Activated T-helper 2 cell treated with anti-CD3 and anti-CD28 coated beads, Interferon-gamma antibody, Interleukin-2, Interleukin-4, amounts not matched to agents 10 μg/mL and 5 μg/mL and 100 μg/mL, durations not matched to agents 14 hours and 24 hours and 36 hours (primary cell): ENCODE measurements around the gene KCNG2. TPM values are rescaled to one million over a fixed set of nuclear protein-coding genes. Genes with fewer than 3 reads are reported as not detected.
A peak's percentile ranks its signal among the peaks of the same experiment; 100 is the strongest.

Source experiments
- DNase-seq: peaks from one replicate; pipeline ENCODE4 v3.0.0; 2021; ENCODE audit warnings: low spot score
- H3K27ac Mint-ChIP-seq: one replicate; pipeline ENCODE4 v1.8.0; 2021; ENCODE audit warnings: mixed read lengths
- H3K27me3 Mint-ChIP-seq: one replicate; pipeline ENCODE4 v1.8.0; 2021; ENCODE audit warnings: low read depth, mixed read lengths
- H3K36me3 Mint-ChIP-seq: one replicate; pipeline ENCODE4 v1.8.0; 2021; ENCODE audit warnings: low read depth, mixed read lengths
- H3K4me1 Mint-ChIP-seq: one replicate; pipeline ENCODE4 v1.8.0; 2021; ENCODE audit warnings: low read depth, mixed read lengths
- H3K4me3 Mint-ChIP-seq: one replicate; pipeline ENCODE4 v1.8.0; 2021; ENCODE audit warnings: low read depth, mild to moderate bottlenecking, moderate library complexity, mixed read lengths
- H3K9me3 Mint-ChIP-seq: one replicate; pipeline ENCODE4 v1.8.0; 2021; ENCODE audit warnings: mixed read lengths
- intact Hi-C: fragments of 100-400 bp; cut with micrococcal nuclease; formaldehyde crosslinking; loops from one replicate; pipeline ENCODE4 v1.15.1; 2023
- total RNA-seq: library from RNA; stranded (reverse); gene quantifications from 2 replicates; pipeline ENCODE4 v1.2.3, GENCODE V29; 2022

The KCNG2 gene
- total RNA-seq, 1 donor from 2014 or later, result not detected

- Mint-ChIP-seq H3K27ac (no peak overlapping the region), H3K4me3 (no peak overlapping the region), H3K36me3 (no peaks in the 10 kb centered on the region), H3K27me3 (peaks cover 62% of the 10 kb centered on the region), H3K9me3 (no peaks in the 10 kb centered on the region), H3K4me1 (peaks cover 9% of the 10 kb centered on the region)
- DNase-seq, result no peak
- intact Hi-C loops, result loop anchor here (10.0 kb wide), 1 partner anchor 194 kb away; the partner anchor contains the start of gene TXNL4A
Measured at GRCh38 chr18:79790996-79791972, 6.5 kb upstream of the KCNG2 start.

GRCh38 chr18:79792096-79792987, 5.4 kb upstream of the KCNG2 start:
- intact Hi-C loops, result loop anchor here (10.0 kb wide), 1 partner anchor 192 kb away; the partner anchor contains the start of gene TXNL4A
- Mint-ChIP-seq H3K4me3 (no peak overlapping the region), H3K27me3 (peaks cover 64% of the 10 kb centered on the region)

GRCh38 chr18:79792988-79793355, 4.8 kb upstream of the KCNG2 start:
- Mint-ChIP-seq H3K9me3 (no peaks in the 10 kb centered on the region), H3K4me3 (no peak overlapping the region), H3K27me3 (peaks cover 66% of the 10 kb centered on the region), H3K4me1 (peaks cover 12% of the 10 kb centered on the region), H3K27ac (no peak overlapping the region), H3K36me3 (no peaks in the 10 kb centered on the region)
- intact Hi-C loops, result loop anchor here (10.0 kb wide), 1 partner anchor 192 kb away; the partner anchor contains the start of gene TXNL4A
- DNase-seq, result no peak

More at GRCh38 chr18:79792096-79792987, 5.4 kb upstream of the KCNG2 start:
- DNase-seq, result no peak
- H3K9me3 Mint-ChIP-seq, result no peaks in the 10 kb centered on the region
- H3K36me3 Mint-ChIP-seq, result no peaks in the 10 kb centered on the region
- no peak overlapping the region for H3K27ac Mint-ChIP-seq
- peaks cover 11% of the 10 kb centered on the region for H3K4me1 Mint-ChIP-seq

DNA sequence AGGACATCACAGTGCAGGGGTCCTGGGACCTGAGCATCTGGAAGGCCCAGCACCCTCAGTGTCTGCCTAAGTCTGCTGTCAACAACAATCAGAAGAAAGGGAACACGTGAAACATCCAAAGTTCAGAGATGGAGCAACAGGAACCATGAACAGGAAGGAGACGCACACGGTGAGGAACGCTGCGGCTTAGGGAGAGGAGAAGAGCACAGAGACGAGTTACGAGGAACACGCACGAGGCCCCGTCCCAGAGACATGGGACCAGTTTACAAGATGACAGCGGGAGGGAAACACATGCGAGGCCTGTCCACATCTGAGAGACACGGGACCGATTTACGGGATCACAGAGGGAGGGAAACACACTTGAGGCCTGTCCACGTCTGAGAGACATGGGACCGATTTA, 2.9 kb upstream of the KCNG2 start:
- H3K9me3 Mint-ChIP-seq, result no peaks in the 10 kb centered on the region
- H3K36me3 Mint-ChIP-seq, result no peaks in the 10 kb centered on the region
- no peak for DNase-seq
- H3K4me3 Mint-ChIP-seq, result no peak overlapping the region
- peaks cover 70% of the 10 kb centered on the region for H3K27me3 Mint-ChIP-seq
- H3K27ac Mint-ChIP-seq, result no peak overlapping the region
- intact Hi-C loops, result loop anchor here (10.0 kb wide), 1 partner anchor 190 kb away; the partner anchor contains the start of gene TXNL4A
- H3K4me1 Mint-ChIP-seq, result peaks cover 14% of the 10 kb centered on the region

GRCh38 chr18:79795446-79795845, 2.3 kb upstream of the KCNG2 start:
- H3K36me3 Mint-ChIP-seq, result no peaks in the 10 kb centered on the region
- DNase-seq, result no peak
- peaks cover 71% of the 10 kb centered on the region for H3K27me3 Mint-ChIP-seq
- no peaks in the 10 kb centered on the region for H3K9me3 Mint-ChIP-seq
- H3K27ac Mint-ChIP-seq, result no peak overlapping the region
- no peak overlapping the region for H3K4me3 Mint-ChIP-seq
- intact Hi-C loops, result loop anchor here (10.0 kb wide), 1 partner anchor 189 kb away; the partner anchor contains the start of gene TXNL4A
- H3K4me1 Mint-ChIP-seq, result peaks cover 14% of the 10 kb centered on the region

- H3K9me3 Mint-ChIP-seq, result no peaks in the 10 kb centered on the region
Measured at GRCh38 chr18:79796016-79796415, 1.7 kb upstream of the KCNG2 start.

GRCh38 chr18:79796531-79797405, 970 bp upstream of the KCNG2 start:
- peaks cover 6% of the 10 kb centered on the region for H3K4me1 Mint-ChIP-seq
- H3K27me3 Mint-ChIP-seq, result peaks cover 60% of the 10 kb centered on the region
- no peaks in the 10 kb centered on the region for H3K36me3 Mint-ChIP-seq
- DNase-seq, result no peak
- H3K9me3 Mint-ChIP-seq, result no peaks in the 10 kb centered on the region
- intact Hi-C loops, result loop anchor here (10.0 kb wide), 1 partner anchor 188 kb away; the partner anchor contains the start of gene TXNL4A
- peak overlapping the region; percentile 55 for H3K4me3 Mint-ChIP-seq
- no peak overlapping the region for H3K27ac Mint-ChIP-seq

More at GRCh38 chr18:79796016-79796415, 1.7 kb upstream of the KCNG2 start:
- H3K27ac Mint-ChIP-seq, result no peak overlapping the region
- H3K4me1 Mint-ChIP-seq, result peaks cover 14% of the 10 kb centered on the region
- no peak overlapping the region for H3K4me3 Mint-ChIP-seq
- no peaks in the 10 kb centered on the region for H3K36me3 Mint-ChIP-seq
- H3K27me3 Mint-ChIP-seq, result peaks cover 67% of the 10 kb centered on the region
- intact Hi-C loops, result loop anchor here (10.0 kb wide), 1 partner anchor 189 kb away; the partner anchor contains the start of gene TXNL4A
- no peak for DNase-seq

GRCh38 chr18:79798346-79798998, 734 bp downstream of the KCNG2 start:
- Mint-ChIP-seq H3K9me3 (no peaks in the 10 kb centered on the region), H3K27me3 (peaks cover 49% of the 10 kb centered on the region), H3K4me3 (no peak overlapping the region), H3K4me1 (peaks cover 5% of the 10 kb centered on the region), H3K36me3 (no peaks in the 10 kb centered on the region), H3K27ac (no peak overlapping the region)
- intact Hi-C loops, result loop anchor here (10.0 kb wide), 1 partner anchor 186 kb away; the partner anchor contains the start of gene TXNL4A
- no peak for DNase-seq

DNA sequence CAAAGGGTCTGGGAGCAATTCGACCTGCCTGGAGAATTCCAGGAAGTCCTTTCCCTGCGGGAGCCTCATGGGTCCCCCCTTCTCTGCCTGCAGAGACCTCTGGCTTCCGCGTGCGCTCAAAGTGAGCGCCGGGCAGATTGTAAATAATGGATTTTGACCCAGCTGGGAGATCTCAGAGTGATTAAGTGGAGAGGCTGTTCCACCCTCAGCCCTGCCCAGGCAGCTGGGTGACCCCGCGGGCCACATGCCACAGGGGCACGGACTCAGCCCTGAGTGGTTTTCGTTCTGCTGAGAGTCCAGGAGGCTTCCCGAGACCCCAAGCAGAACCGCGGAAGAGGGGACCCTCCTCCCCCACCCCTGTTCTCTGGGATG, 1.2 kb downstream of the KCNG2 start:
- H3K27ac Mint-ChIP-seq, result no peak overlapping the region
- peaks cover 5% of the 10 kb centered on the region for H3K4me1 Mint-ChIP-seq
- H3K27me3 Mint-ChIP-seq, result peaks cover 47% of the 10 kb centered on the region
- intact Hi-C loops, result loop anchor here (10.0 kb wide), 1 partner anchor 186 kb away; the partner anchor contains the start of gene TXNL4A
- no peak overlapping the region for H3K4me3 Mint-ChIP-seq
- no peaks in the 10 kb centered on the region for H3K36me3 Mint-ChIP-seq
- no peaks in the 10 kb centered on the region for H3K9me3 Mint-ChIP-seq
- no peak for DNase-seq

- DNase-seq, result no peak
- Mint-ChIP-seq H3K27ac (no peak overlapping the region), H3K4me3 (no peak overlapping the region), H3K9me3 (no peaks in the 10 kb centered on the region), H3K36me3 (no peaks in the 10 kb centered on the region), H3K4me1 (peaks cover 5% of the 10 kb centered on the region), H3K27me3 (peaks cover 42% of the 10 kb centered on the region)
- intact Hi-C loops, result loop anchor here (10.0 kb wide), 1 partner anchor 185 kb away; the partner anchor contains the start of gene TXNL4A
Measured at GRCh38 chr18:79799619-79800370, 2.1 kb downstream of the KCNG2 start.
